Measurements from ENCODE around the gene ACVR1B.

The ACVR1B gene

GRCh38 chr12:51942501-51943000 is 8.9 kb upstream of the ACVR1B start:
- TF ChIP-seq CTCF (IDR thresholded peaks at IDR 0.05; ENCODE audit: insufficient read depth, low read length, poor library complexity, severe bottlenecking), result no peak
- Histone ChIP-seq H3K27me3 (replicated peaks; ENCODE audit: control insufficient read depth, insufficient read depth, low read length) (peaks cover 1% of the 10 kb centered on the region; the same call in 1 of the 2 replicates), H3K36me3 (ENCODE audit: control insufficient read depth, insufficient read depth, low read length) (no peaks in the 10 kb centered on the region), H3K4me3 (replicated peaks; ENCODE audit: low read depth, low read length) (no peak overlapping the region)
- DNase-seq (ENCODE audit: extremely low read depth, insufficient read length), result no peak

- TF ChIP-seq CTCF (IDR thresholded peaks at IDR 0.05; ENCODE audit: insufficient read depth, low read length, poor library complexity, severe bottlenecking), result no peak
- peaks cover 1% of the 10 kb centered on the region; the same call in 1 of the 2 replicates for H3K27me3 ChIP-seq (replicated peaks; ENCODE audit: control insufficient read depth, insufficient read depth, low read length)
- H3K4me3 ChIP-seq (replicated peaks; ENCODE audit: low read depth, low read length), result no peak overlapping the region
- no peak for DNase-seq (ENCODE audit: extremely low read depth, insufficient read length)
- H3K36me3 ChIP-seq (ENCODE audit: control insufficient read depth, insufficient read depth, low read length), result no peaks in the 10 kb centered on the region
Observed at GRCh38 chr12:51943346-51943745, 8.2 kb upstream of the ACVR1B start.

GRCh38 chr12:51944608-51945233 is 6.8 kb upstream of the ACVR1B start:
- Histone ChIP-seq H3K4me3 (replicated peaks; ENCODE audit: low read depth, low read length) (no peak overlapping the region), H3K36me3 (ENCODE audit: control insufficient read depth, insufficient read depth, low read length) (no peaks in the 10 kb centered on the region), H3K27me3 (replicated peaks; ENCODE audit: control insufficient read depth, insufficient read depth, low read length) (no peaks in the 10 kb centered on the region; the same call in 1 of the 2 replicates)
- no peak for DNase-seq (ENCODE audit: extremely low read depth, insufficient read length)
- no peak for TF ChIP-seq CTCF (IDR thresholded peaks at IDR 0.05; ENCODE audit: insufficient read depth, low read length, poor library complexity, severe bottlenecking)

GRCh38 chr12:51947246-51947996 is 4.1 kb upstream of the ACVR1B start:
- H3K36me3 ChIP-seq (ENCODE audit: control insufficient read depth, insufficient read depth, low read length), result no peaks in the 10 kb centered on the region
- DNase-seq (ENCODE audit: extremely low read depth, insufficient read length), result no peak
- no peak for TF ChIP-seq CTCF (IDR thresholded peaks at IDR 0.05; ENCODE audit: insufficient read depth, low read length, poor library complexity, severe bottlenecking)
- H3K4me3 ChIP-seq (replicated peaks; ENCODE audit: low read depth, low read length), result no peak overlapping the region
- H3K27me3 ChIP-seq (replicated peaks; ENCODE audit: control insufficient read depth, insufficient read depth, low read length), result no peaks in the 10 kb centered on the region; the same call in 1 of the 2 replicates

GRCh38 chr12:51948066-51948465 is 3.4 kb upstream of the ACVR1B start:
- DNase-seq (ENCODE audit: extremely low read depth, insufficient read length), result no peak
- H3K27me3 ChIP-seq (replicated peaks; ENCODE audit: control insufficient read depth, insufficient read depth, low read length), result no peaks in the 10 kb centered on the region; the same call in 1 of the 2 replicates
- no peak for TF ChIP-seq CTCF (IDR thresholded peaks at IDR 0.05; ENCODE audit: insufficient read depth, low read length, poor library complexity, severe bottlenecking)
- no peak overlapping the region for H3K4me3 ChIP-seq (replicated peaks; ENCODE audit: low read depth, low read length)
- no peaks in the 10 kb centered on the region for H3K36me3 ChIP-seq (ENCODE audit: control insufficient read depth, insufficient read depth, low read length)

All from GM06990 (cell line).